Fibroblast of lung (primary cell): Measurements from ENCODE around the gene CSH2. TPM values are rescaled to one million over a fixed set of nuclear protein-coding genes. Genes with fewer than 3 reads are reported as not detected.
"Not testable (repeated sequence)": the region's sequence is repeated elsewhere in the genome, so short reads cannot be mapped to it uniquely, and the experiment has no call there.

Experiments
- DNase-seq, 2 donors: peaks; one replicate each; pipeline versions ENCODE4 v3.0.0 to v3.0.0-alpha.2; 2010; ENCODE audit warnings: low read depth in 2 of 2
- H2AFZ ChIP-seq: 2 replicates; pipeline ENCODE4 v1.5.1; 2012; ENCODE audit warnings: low read length, control low read depth, inconsistent platforms
- H3K27ac ChIP-seq: 2 replicates; pipeline ENCODE4 v1.5.1; 2011; ENCODE audit warnings: low read length, control low read depth; ENCODE audit not compliant: insufficient read depth
- H3K27me3 ChIP-seq: 2 replicates; pipeline ENCODE4 v1.5.1; 2011; ENCODE audit warnings: mild to moderate bottlenecking, low read length; ENCODE audit not compliant: control insufficient read depth, insufficient read depth
- H3K36me3 ChIP-seq: 2 replicates; pipeline ENCODE4 v1.5.1; 2011; ENCODE audit warnings: low read length; ENCODE audit not compliant: control insufficient read depth, insufficient read depth
- H3K4me1 ChIP-seq: 2 replicates; pipeline ENCODE4 v1.5.1; 2011; ENCODE audit warnings: low read length; ENCODE audit not compliant: control insufficient read depth, insufficient read depth; ENCODE audit errors: extremely low read depth
- H3K4me2 ChIP-seq: 2 replicates; pipeline ENCODE4 v1.5.1; 2011; ENCODE audit warnings: low read length, control low read depth; ENCODE audit not compliant: insufficient read depth; ENCODE audit errors: extremely low read depth
- H3K4me3 ChIP-seq, 4 experiments: fragments of 200-600 bp in 1 of 4; sonication (generic) in 1 of 4; replicated peaks in 1 of 4; 2 replicates each; pipeline ENCODE4 v1.5.1; 2011 to 2016; ENCODE audit warnings: low read length in 4 of 4, low read depth in 3 of 4, mild to moderate bottlenecking in 3 of 4, control low read depth in 2 of 4, inconsistent platforms in 1 of 4, mixed read lengths in 1 of 4; ENCODE audit not compliant: insufficient read depth in 1 of 4; ENCODE audit errors: control extremely low read depth in 1 of 4
- H3K79me2 ChIP-seq: 2 replicates; pipeline ENCODE4 v1.5.1; 2012; ENCODE audit warnings: mild to moderate bottlenecking, low read length, inconsistent platforms; ENCODE audit not compliant: control insufficient read depth, insufficient read depth
- H3K9ac ChIP-seq: 2 replicates; pipeline ENCODE4 v1.5.1; 2011; ENCODE audit warnings: mild to moderate bottlenecking, low read length, control low read depth; ENCODE audit not compliant: insufficient read depth
- H3K9me3 ChIP-seq: 2 replicates; pipeline ENCODE4 v1.5.1; 2012; ENCODE audit warnings: low read depth, low read length; ENCODE audit not compliant: control insufficient read depth, insufficient read depth
- H4K20me1 ChIP-seq: 2 replicates; pipeline ENCODE4 v1.5.1; 2011; ENCODE audit warnings: low read length; ENCODE audit not compliant: control insufficient read depth, insufficient read depth; ENCODE audit errors: extremely low read depth
- CTCF ChIP-seq, 2 donors: IDR thresholded peaks in 1 of 2; conservative IDR thresholded peaks in 1 of 2; 1 replicate in 1 of 2; 2 replicates in 1 of 2; pipeline ENCODE4 v1.5.1; 2011 to 2012; ENCODE audit warnings: low read length in 2 of 2, control low read depth in 1 of 2, inconsistent platforms in 1 of 2, low read depth in 1 of 2, mild to moderate bottlenecking in 1 of 2
- EZH2 ChIP-seq: IDR thresholded peaks from 2 replicates; pipeline ENCODE4 v1.5.1; 2012; ENCODE audit warnings: low read length, control low read depth, mild to moderate bottlenecking; ENCODE audit errors: missing control alignments
- polyA plus RNA-seq, 2 donors: library from polyadenylated mRNA; depleted of rRNA in 1 of 2; stranded (reverse) in 1 of 2; unstranded in 1 of 2; fragments of >200 nt; gene quantifications; 2 replicates each; pipeline ENCODE4 v1.2.1, GENCODE V29; 2011 to 2012; ENCODE audit warnings: missing spikeins in 1 of 2
- total RNA-seq: library from RNA; depleted of rRNA; stranded (reverse); fragments of >200 nt; gene quantifications from 2 replicates; pipeline ENCODE4 v1.2.1, GENCODE V29; 2014

CSH2 gene
- total and polyA plus RNA-seq, 2 donors (not counting 1 experiment from before 2014, with no cell fraction given), result not detected

GRCh38 chr17:63889026-63889848, 15.8 kb upstream of the CSH2 start:
- not testable (repeated sequence) for H2AFZ ChIP-seq, H3K36me3 ChIP-seq, H3K27ac ChIP-seq, H3K9ac ChIP-seq, H3K9me3 ChIP-seq, H3K27me3 ChIP-seq, H3K4me3 ChIP-seq, H3K4me2 ChIP-seq, H3K79me2 ChIP-seq, H3K4me1 ChIP-seq, H4K20me1 ChIP-seq
- TF ChIP-seq CTCF (conservative IDR thresholded peaks at IDR 0.05 in 1 of 2, IDR thresholded peaks at IDR 0.05 in 1 of 2; ENCODE audit: low read depth in 1 of 2, low read length in 2 of 2), result peak; percentile 42 to 54
- peak; percentile 11 to 27 for DNase-seq

GRCh38 chr17:63885119-63885518, 11.6 kb upstream of the CSH2 start:
- not testable (repeated sequence) for H3K79me2 ChIP-seq, H3K4me1 ChIP-seq, H3K9me3 ChIP-seq, H4K20me1 ChIP-seq, H3K4me2 ChIP-seq, H3K27ac ChIP-seq, H3K9ac ChIP-seq, H3K27me3 ChIP-seq, H3K36me3 ChIP-seq, DNase-seq, H3K4me3 ChIP-seq, H2AFZ ChIP-seq

GRCh38 chr17:63882626-63883126, 9.2 kb upstream of the CSH2 start:
- H3K4me3 ChIP-seq, DNase-seq, H3K4me1 ChIP-seq: not testable (repeated sequence)

GRCh38 chr17:63881935-63882601, 8.6 kb upstream of the CSH2 start, which contains the start of gene GH2:
GH2 (minus strand) TSS chr17:63881944; CDS start chr17:63881801, 143 bp downstream.
- H3K4me2 ChIP-seq, result no peak within 1 kb of the TSS
- H3K36me3 ChIP-seq, result no peaks in the 10 kb centered on the region
- H3K4me1 ChIP-seq, result no peaks in the 10 kb centered on the region
- TF ChIP-seq EZH2 (no peak), CTCF (conservative IDR thresholded peaks at IDR 0.05 in 1 of 2, IDR thresholded peaks at IDR 0.05 in 1 of 2; ENCODE audit: low read depth in 1 of 2, low read length in 2 of 2) (peak; percentile 52 to 71)
- H2AFZ ChIP-seq, result no peak within 1 kb of the TSS
- no peak within 1 kb of the TSS for H3K4me3 ChIP-seq
- no peaks in the 10 kb centered on the region for H3K27me3 ChIP-seq
- H3K79me2 ChIP-seq, result no peaks in the 10 kb centered on the region
- DNase-seq, result peak; percentile 23 to 28
- no peaks in the 10 kb centered on the region for H3K9me3 ChIP-seq
- H3K27ac ChIP-seq, result no peak within 1 kb of the TSS
- H4K20me1 ChIP-seq, result no peaks in the 10 kb centered on the region
- no peak within 1 kb of the TSS for H3K9ac ChIP-seq

More at GRCh38 chr17:63882626-63883126, 9.2 kb upstream of the CSH2 start:
- not testable (repeated sequence) for H3K79me2 ChIP-seq, H3K4me2 ChIP-seq, H2AFZ ChIP-seq, H3K9me3 ChIP-seq, H3K36me3 ChIP-seq, H3K27ac ChIP-seq, H3K27me3 ChIP-seq, H4K20me1 ChIP-seq, H3K9ac ChIP-seq

- not testable (repeated sequence) for DNase-seq, H4K20me1 ChIP-seq
These were observed 7.9 kb upstream of the CSH2 start for GRCh38 chr17:63881337-63881736.

More at GRCh38 chr17:63881337-63881736, 7.9 kb upstream of the CSH2 start:
- not testable (repeated sequence) for H3K4me3 ChIP-seq, H2AFZ ChIP-seq, H3K27ac ChIP-seq, H3K79me2 ChIP-seq, H3K27me3 ChIP-seq, H3K4me2 ChIP-seq, H3K9me3 ChIP-seq, H3K9ac ChIP-seq, H3K4me1 ChIP-seq, H3K36me3 ChIP-seq
